Left lung (tissue), 10 donors: ENCODE data around the gene TINAG. TPM values are rescaled to one million over a fixed set of nuclear protein-coding genes. Genes with fewer than 3 reads are reported as not detected.
"Not testable (repeated sequence)": the region's sequence is repeated elsewhere in the genome, so short reads cannot be mapped to it uniquely, and the experiment has no call there.

Experiments used
- ATAC-seq: fragments of 200-7000 bp; cut with Tn5 transposase; one replicate; pipeline ENCODE4 v1.9.1; 2020; ENCODE audit warnings: moderate library complexity
- DNase-seq, 4 donors: peaks; one replicate each; pipeline ENCODE4 v3.0.0-alpha.2; 2013 to 2020
- H3K27ac ChIP-seq, 2 donors: fragments of 200-600 bp; sonication (generic) in 1 of 2; one replicate each; pipeline versions ENCODE4 v1.5.0 to v1.8.0; 2020 to 2021
- H3K27me3 ChIP-seq, 2 donors: fragments of 200-600 bp; sonication (generic) in 1 of 2; one replicate each; pipeline versions ENCODE4 v1.5.0 to v1.8.0; 2020 to 2021
- H3K36me3 ChIP-seq, 2 donors: fragments of 200-600 bp; sonication (generic) in 1 of 2; one replicate each; pipeline versions ENCODE4 v1.5.0 to v1.8.0; 2020 to 2021
- H3K4me1 ChIP-seq, 2 donors: fragments of 200-600 bp; one replicate each; pipeline ENCODE4 v1.8.0; 2021
- H3K4me3 ChIP-seq, 2 donors: fragments of 200-600 bp; sonication (generic) in 1 of 2; one replicate each; pipeline versions ENCODE4 v1.5.0 to v1.8.0; 2020 to 2021; ENCODE audit warnings: mild to moderate bottlenecking in 1 of 2
- H3K9me3 ChIP-seq, 2 donors: fragments of 200-600 bp; sonication (generic) in 1 of 2; one replicate each; pipeline versions ENCODE4 v1.5.0 to v1.8.0; 2020 to 2021
- CTCF ChIP-seq, 2 donors: fragments of 200-600 bp; sonication (generic) in 1 of 2; IDR thresholded peaks; one replicate each; pipeline versions ENCODE4 v1.5.0 to v1.8.0; 2021; ENCODE audit warnings: antibody characterized with exemption in 2 of 2
- intact Hi-C, 2 donors: fragments of 100-400 bp; cut with DNase I; formaldehyde crosslinking; loops; one replicate each; pipeline versions ENCODE4 v1.11.2 to v1.14.2; 2022
- polyA plus RNA-seq, 6 donors: library from polyadenylated mRNA; unstranded; fragments of 120-200 nt; gene quantifications; one replicate each; pipeline ENCODE4 v1.2.1, GENCODE V29; 2013; ENCODE audit not compliant: insufficient read length in 6 of 6
- total RNA-seq, 2 donors: library from RNA; stranded (reverse); fragmentation: NEBNext Ultra II Directional; extraction: Animal tissue kit (Norgen Biotek cat#: 25700); gene quantifications; one replicate each; pipeline ENCODE4 v1.2.1, GENCODE V29; 2021
- donor health status: DM: no; HTN: yes; CAD: no.
- donor health status: DM: no; HTN: no; CAD: no.

The TINAG gene
- total and polyA plus RNA-seq, 8 donors: 0.24 TPM; not detected in 7

DNA sequence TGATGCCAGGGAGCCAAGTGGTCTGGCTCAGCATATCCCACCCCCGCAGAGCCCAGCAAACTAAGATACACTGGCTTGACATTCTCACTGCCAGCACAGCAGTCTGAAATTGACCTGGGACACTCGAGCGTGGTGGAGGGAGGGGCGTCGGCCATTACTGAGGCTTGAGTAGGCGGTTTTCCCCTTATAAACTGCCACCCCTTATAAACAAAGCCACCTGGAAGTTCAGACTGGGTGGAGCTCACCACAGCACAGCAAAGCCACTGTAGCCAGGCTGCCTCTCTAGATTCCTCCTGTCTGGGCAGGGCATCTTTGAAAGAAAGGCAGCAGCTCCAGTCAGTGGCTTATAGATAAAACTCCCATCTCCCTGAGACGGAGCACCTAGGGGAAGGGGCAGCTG, 19.4 kb downstream of the TINAG start:
- Histone ChIP-seq H3K4me3 (no peak overlapping the region), H3K4me1 (no peaks in the 10 kb centered on the region), H3K27me3 (no peaks in the 10 kb centered on the region), H3K36me3 (no peaks in the 10 kb centered on the region), H3K9me3 (peaks cover 0 to 28% of the 10 kb centered on the region in 2 donors), H3K27ac (no peak overlapping the region)
- ATAC-seq: no peak
- no peak for TF ChIP-seq CTCF (IDR thresholded peaks at IDR 0.05)
- intact Hi-C loops: no loop called here
- peak in 1 of 4 donors; percentile 13 for DNase-seq

DNA sequence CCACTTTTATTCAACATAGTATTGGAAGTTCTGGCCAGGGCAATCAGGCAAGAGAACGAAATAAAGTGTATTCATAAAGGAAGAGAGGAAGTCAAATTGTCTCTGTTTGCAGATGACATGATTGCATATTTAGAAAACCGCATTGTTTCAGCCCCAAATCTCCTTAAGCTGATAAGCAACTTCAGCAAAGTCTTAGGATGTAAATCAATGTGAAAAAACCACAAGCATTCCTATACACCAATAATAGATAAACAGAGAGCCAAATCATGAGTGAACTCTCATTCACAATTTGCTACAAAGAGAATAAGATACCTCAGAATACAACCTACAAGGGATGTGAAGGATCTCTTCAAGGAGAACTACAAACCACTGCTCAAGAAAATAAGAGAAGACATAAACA, 23.3 kb downstream of the TINAG start:
- intact Hi-C loops, H3K27me3 ChIP-seq, ATAC-seq: not testable (repeated sequence)

DNA sequence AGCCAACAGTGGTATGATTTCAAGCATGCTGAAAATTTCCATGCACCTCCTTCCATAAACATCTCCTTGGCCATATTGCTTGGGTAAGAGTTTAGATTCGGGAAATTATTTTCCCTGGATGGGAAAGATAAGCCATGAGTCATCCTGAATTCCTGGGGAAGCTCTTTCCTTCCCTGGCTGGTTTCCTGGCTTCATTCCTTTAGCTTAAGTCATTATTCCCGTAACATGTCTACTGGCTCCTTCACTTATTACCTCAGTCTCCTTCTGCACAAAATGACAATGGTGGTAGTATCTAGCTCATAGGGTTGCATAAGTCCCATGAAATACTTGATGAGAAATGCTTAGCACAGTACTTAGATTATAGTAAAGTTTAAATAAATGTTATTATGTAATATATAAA, 27.6 kb downstream of the TINAG start:
- H3K9me3 ChIP-seq: peaks cover 0 to 9% of the 10 kb centered on the region in 2 donors
- intact Hi-C loops: no loop called here
- no peak overlapping the region for H3K4me3 ChIP-seq
- no peaks in the 10 kb centered on the region for H3K36me3 ChIP-seq
- ATAC-seq (no peak), DNase-seq (no peak)
- TF ChIP-seq CTCF (IDR thresholded peaks at IDR 0.05): no peak
- H3K27ac ChIP-seq: no peak overlapping the region
- no peaks in the 10 kb centered on the region for H3K4me1 ChIP-seq
- no peaks in the 10 kb centered on the region for H3K27me3 ChIP-seq

More for the DNA sequence above, 23.3 kb downstream of the TINAG start:
- H3K4me1 ChIP-seq, H3K4me3 ChIP-seq, H3K27ac ChIP-seq, DNase-seq, H3K36me3 ChIP-seq: not testable (repeated sequence)
- peaks cover 0 to 28% of the 10 kb centered on the region in 2 donors for H3K9me3 ChIP-seq

GRCh38 chr6:54353975-54354374, 45.7 kb downstream of the TINAG start:
- no peak for TF ChIP-seq CTCF (IDR thresholded peaks at IDR 0.05)
- no peaks in the 10 kb centered on the region for H3K4me1 ChIP-seq
- H3K4me3 ChIP-seq: no peak overlapping the region
- no peak overlapping the region for H3K27ac ChIP-seq
- H3K36me3 ChIP-seq: no peaks in the 10 kb centered on the region
- H3K27me3 ChIP-seq: no peaks in the 10 kb centered on the region
- H3K9me3 ChIP-seq: no peaks in the 10 kb centered on the region
- intact Hi-C loops: no loop called here
- ATAC-seq (no peak), DNase-seq (no peak)

GRCh38 chr6:54354608-54355007, 46.4 kb downstream of the TINAG start:
- DNase-seq: no peak
- H3K4me1 ChIP-seq: no peaks in the 10 kb centered on the region
- no peak for TF ChIP-seq CTCF (IDR thresholded peaks at IDR 0.05)
- no peak overlapping the region for H3K4me3 ChIP-seq
- ATAC-seq: no peak
- intact Hi-C loops: no loop called here
- no peaks in the 10 kb centered on the region for H3K36me3 ChIP-seq
- no peaks in the 10 kb centered on the region for H3K9me3 ChIP-seq
- H3K27me3 ChIP-seq: no peaks in the 10 kb centered on the region
- no peak overlapping the region for H3K27ac ChIP-seq

GRCh38 chr6:54357141-54357540, 48.9 kb downstream of the TINAG start:
- ATAC-seq (no peak), DNase-seq (no peak)
- intact Hi-C loops: no loop called here
- H3K27ac ChIP-seq: no peak overlapping the region
- H3K4me3 ChIP-seq: no peak overlapping the region
- H3K4me1 ChIP-seq: no peaks in the 10 kb centered on the region
- no peak for TF ChIP-seq CTCF (IDR thresholded peaks at IDR 0.05)
- H3K36me3 ChIP-seq: no peaks in the 10 kb centered on the region
- no peaks in the 10 kb centered on the region for H3K27me3 ChIP-seq
- H3K9me3 ChIP-seq: no peaks in the 10 kb centered on the region
